HFFc6 (cell line): Measurements from ENCODE around the gene FBXO21. TPM values are rescaled to one million over a fixed set of nuclear protein-coding genes. Genes with fewer than 3 reads are reported as not detected.

Experiments
- DNase-seq: peaks from one replicate; pipeline ENCODE4 v3.0.0-alpha.2; 2018
- H3K27ac Mint-ChIP-seq: 2 replicates; pipeline ENCODE4 v1.8.0; 2020; ENCODE audit warnings: mild to moderate bottlenecking, mixed read lengths
- H3K27me3 Mint-ChIP-seq: 2 replicates; pipeline ENCODE4 v1.8.0; 2021; ENCODE audit warnings: mild to moderate bottlenecking, moderate library complexity, mixed read lengths; ENCODE audit not compliant: insufficient read depth
- H3K36me3 Mint-ChIP-seq: 2 replicates; pipeline ENCODE4 v1.8.0; 2021; ENCODE audit warnings: low read depth, mixed read lengths
- H3K4me1 Mint-ChIP-seq: 2 replicates; pipeline ENCODE4 v1.8.0; 2020; ENCODE audit warnings: low read depth, mixed read lengths
- H3K4me3 Mint-ChIP-seq: 2 replicates; pipeline ENCODE4 v1.8.0; 2020; ENCODE audit warnings: mild to moderate bottlenecking, moderate library complexity, mixed read lengths
- H3K9me3 Mint-ChIP-seq: 2 replicates; pipeline ENCODE4 v1.8.0; 2020; ENCODE audit warnings: mild to moderate bottlenecking, mixed read lengths
- CTCF ChIP-seq: fragments of 200-600 bp; sonication (generic); IDR thresholded peaks from 2 replicates; pipeline ENCODE4 v1.5.0; 2021; ENCODE audit warnings: antibody characterized with exemption, mild to moderate bottlenecking
- total RNA-seq, 6 experiments: library from RNA; stranded (reverse); fragmentation: NEBNext Ultra II Directional; extraction: Animal tissue kit (Norgen Biotek cat#: 25700); gene quantifications; 2 replicates in 1 of 6; 3 replicates in 5 of 6; pipeline ENCODE4 v1.2.3, GENCODE V29; 2021

Gene FBXO21
- total RNA-seq, 6 experiments from 2014 or later: 26.2 to 35.3 (median 32.3) TPM

- no peak overlapping the region for H3K27ac Mint-ChIP-seq
- no peak overlapping the region for H3K4me3 Mint-ChIP-seq
- no peaks in the 10 kb centered on the region for H3K36me3 Mint-ChIP-seq
- peaks cover 42% of the 10 kb centered on the region for H3K27me3 Mint-ChIP-seq
- TF ChIP-seq CTCF: no peak
- H3K9me3 Mint-ChIP-seq: no peaks in the 10 kb centered on the region
- H3K4me1 Mint-ChIP-seq: no peaks in the 10 kb centered on the region
- DNase-seq: no peak
Observed at GRCh38 chr12:117209626-117210025, 19.4 kb upstream of the FBXO21 start.

GRCh38 chr12:117208811-117209455 lies 18.7 kb upstream of the FBXO21 start:
- H3K27ac Mint-ChIP-seq: no peak overlapping the region
- no peak overlapping the region for H3K4me3 Mint-ChIP-seq
- no peak for TF ChIP-seq CTCF
- peaks cover 49% of the 10 kb centered on the region for H3K27me3 Mint-ChIP-seq
- no peaks in the 10 kb centered on the region for H3K4me1 Mint-ChIP-seq
- DNase-seq: no peak
- no peaks in the 10 kb centered on the region for H3K9me3 Mint-ChIP-seq
- no peaks in the 10 kb centered on the region for H3K36me3 Mint-ChIP-seq

- Mint-ChIP-seq H3K36me3 (no peaks in the 10 kb centered on the region), H3K27me3 (peaks cover 49% of the 10 kb centered on the region), H3K9me3 (no peaks in the 10 kb centered on the region), H3K4me1 (no peaks in the 10 kb centered on the region), H3K27ac (no peak overlapping the region), H3K4me3 (no peak overlapping the region)
- no peak for TF ChIP-seq CTCF
- DNase-seq: no peak
Observed at GRCh38 chr12:117208206-117208605, 17.9 kb upstream of the FBXO21 start.

GRCh38 chr12:117207675-117208074 lies 17.4 kb upstream of the FBXO21 start:
- no peaks in the 10 kb centered on the region for H3K36me3 Mint-ChIP-seq

GRCh38 chr12:117202556-117202955 lies 12.3 kb upstream of the FBXO21 start:
- H3K4me1 Mint-ChIP-seq: no peaks in the 10 kb centered on the region
- no peak overlapping the region for H3K27ac Mint-ChIP-seq
- no peaks in the 10 kb centered on the region for H3K36me3 Mint-ChIP-seq
- no peak for DNase-seq
- H3K4me3 Mint-ChIP-seq: no peak overlapping the region
- TF ChIP-seq CTCF: no peak
- peaks cover 27% of the 10 kb centered on the region for H3K27me3 Mint-ChIP-seq
- H3K9me3 Mint-ChIP-seq: no peaks in the 10 kb centered on the region

More at GRCh38 chr12:117207675-117208074, 17.4 kb upstream of the FBXO21 start:
- peaks cover 47% of the 10 kb centered on the region for H3K27me3 Mint-ChIP-seq
- H3K4me1 Mint-ChIP-seq: no peaks in the 10 kb centered on the region
- no peak for DNase-seq
- no peak overlapping the region for H3K4me3 Mint-ChIP-seq
- H3K9me3 Mint-ChIP-seq: no peaks in the 10 kb centered on the region
- no peak overlapping the region for H3K27ac Mint-ChIP-seq
- no peak for TF ChIP-seq CTCF
